HG03135 (cell line): ENCODE results near the gene TACC2.

Experiments
- ATAC-seq: cut with Tn5 transposase; IDR thresholded peaks from one replicate; pipeline ENCODE4 v1.9.1; 2021; ENCODE audit warnings: mild to moderate bottlenecking, moderate library complexity; ENCODE audit not compliant: unreplicated experiment

The TACC2 gene

GRCh38 chr10:122265896-122266295 is 276.9 kb downstream of the TACC2 start:
- ATAC-seq = no peak

- peak; percentile 82 for ATAC-seq
These were observed 279.1 kb downstream of the TACC2 start for GRCh38 chr10:122267849-122268737.

GRCh38 chr10:122269059-122269687 is 280.2 kb downstream of the TACC2 start:
- no peak for ATAC-seq

GRCh38 chr10:122271076-122271475 is 282.1 kb downstream of the TACC2 start, which contains the start of gene BTBD16:
Gene BTBD16, plus strand, starts transcription at chr10:122271296. Its CDS starts 3,786 bp downstream, at chr10:122275082.
- ATAC-seq = no peak

GRCh38 chr10:122273966-122274545 is 285.1 kb downstream of the TACC2 start:
- ATAC-seq = no peak

- ATAC-seq = no peak
These were observed 287.7 kb downstream of the TACC2 start for GRCh38 chr10:122276611-122277208.

GRCh38 chr10:122277526-122278136 is 288.7 kb downstream of the TACC2 start:
- no peak for ATAC-seq

GRCh38 chr10:122279725-122280141 is 290.8 kb downstream of the TACC2 start:
- no peak for ATAC-seq

GRCh38 chr10:122280156-122280555 is 291.2 kb downstream of the TACC2 start:
- ATAC-seq = no peak

GRCh38 chr10:122281018-122281626 is 292.2 kb downstream of the TACC2 start:
- no peak for ATAC-seq

GRCh38 chr10:122281751-122282150 is 292.8 kb downstream of the TACC2 start:
- no peak for ATAC-seq

- ATAC-seq = no peak
These were observed 293.3 kb downstream of the TACC2 start for GRCh38 chr10:122282253-122282671.

GRCh38 chr10:122282909-122283308 is 293.9 kb downstream of the TACC2 start:
- ATAC-seq = no peak

GRCh38 chr10:122285506-122286444 is 296.8 kb downstream of the TACC2 start:
- no peak for ATAC-seq

GRCh38 chr10:122286867-122287266 is 297.9 kb downstream of the TACC2 start:
- no peak for ATAC-seq

GRCh38 chr10:122287570-122287969 is 298.6 kb downstream of the TACC2 start:
- ATAC-seq = no peak

GRCh38 chr10:122288262-122288661 is 299.3 kb downstream of the TACC2 start:
- no peak for ATAC-seq

- ATAC-seq = no peak
These were observed 300.0 kb downstream of the TACC2 start for GRCh38 chr10:122288917-122289316.

- ATAC-seq = no peak
These were observed 301.4 kb downstream of the TACC2 start for GRCh38 chr10:122290334-122290733.
